GM18520 (cell line): ENCODE measurements around the gene KRT33B.

Experiments
- ATAC-seq: cut with Tn5 transposase; IDR thresholded peaks from one replicate; pipeline ENCODE4 v1.9.1; 2021; ENCODE audit not compliant: unreplicated experiment

KRT33B gene

DNA sequence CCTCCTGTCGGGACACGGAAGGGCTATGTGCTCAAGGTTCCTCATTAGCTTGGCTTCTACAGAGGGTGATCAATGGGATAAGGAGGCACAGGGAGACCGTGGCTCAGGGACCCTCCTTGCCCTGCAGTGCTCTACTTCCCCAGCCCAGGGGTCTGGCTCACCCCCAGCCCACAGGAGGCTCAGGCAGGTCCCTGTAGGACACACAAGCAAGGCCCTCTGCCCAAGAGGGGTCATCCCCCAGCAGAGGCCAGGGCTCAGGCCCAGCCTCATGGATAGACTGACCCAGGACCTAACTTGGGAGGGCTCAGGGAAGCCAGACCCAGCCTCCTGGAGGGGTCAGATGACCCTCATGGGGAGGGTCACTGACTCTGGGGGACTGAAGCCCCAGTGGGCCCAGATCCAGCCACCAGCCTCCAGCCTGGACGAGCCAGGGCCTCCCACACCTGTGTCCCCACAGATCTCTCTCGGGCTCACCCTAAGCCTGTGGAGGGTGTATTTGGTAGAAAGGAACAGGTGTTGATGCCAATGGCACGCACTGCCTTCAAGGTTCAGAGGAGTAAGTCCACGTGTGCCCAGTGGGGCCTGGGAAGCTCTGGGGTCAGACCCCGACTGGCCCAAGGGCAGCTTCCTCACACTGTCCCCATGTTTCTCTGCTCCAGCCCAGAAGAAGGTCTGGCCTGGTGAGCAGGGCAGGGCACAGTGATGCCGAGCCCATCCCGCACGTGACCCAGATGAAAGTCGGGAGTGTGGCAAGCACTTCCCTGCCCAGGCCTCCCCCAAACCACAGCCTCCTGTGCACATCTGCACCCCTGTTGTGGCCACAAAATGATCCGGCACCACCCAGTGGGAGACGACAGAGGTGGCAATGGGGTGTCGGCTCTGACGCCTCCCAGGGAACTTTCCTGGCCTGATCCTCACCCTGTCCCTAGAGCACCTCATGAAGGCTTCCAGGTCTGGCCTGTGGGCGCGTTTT, 43.2 kb downstream of the KRT33B start:
- ATAC-seq: no peak

DNA sequence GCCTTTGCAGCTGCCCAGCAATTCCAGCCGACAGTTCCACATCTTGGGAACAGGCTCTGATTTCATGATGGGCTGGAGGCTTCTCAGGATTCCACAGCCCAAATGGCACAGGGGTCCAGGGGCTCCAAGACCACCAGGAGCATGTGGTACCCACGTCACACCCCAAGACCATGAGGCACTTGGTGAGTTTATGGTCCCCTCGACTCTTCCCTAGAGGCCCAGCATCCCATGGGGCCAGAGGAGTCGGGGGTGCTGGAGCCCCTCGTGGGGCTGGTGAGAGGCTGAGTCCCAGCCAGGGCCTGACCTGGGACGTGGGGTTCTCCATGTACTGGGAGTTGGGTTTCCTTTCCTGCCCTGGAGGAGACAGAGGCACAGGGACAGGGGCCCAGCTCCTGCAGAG, 44.0 kb downstream of the KRT33B start:
- no peak for ATAC-seq

- no peak for ATAC-seq
Observed at GRCh38 chr17:41325126-41325525, 44.5 kb downstream of the KRT33B start.

- ATAC-seq: no peak
Observed at GRCh38 chr17:41324180-41325075, 45.2 kb downstream of the KRT33B start.

DNA sequence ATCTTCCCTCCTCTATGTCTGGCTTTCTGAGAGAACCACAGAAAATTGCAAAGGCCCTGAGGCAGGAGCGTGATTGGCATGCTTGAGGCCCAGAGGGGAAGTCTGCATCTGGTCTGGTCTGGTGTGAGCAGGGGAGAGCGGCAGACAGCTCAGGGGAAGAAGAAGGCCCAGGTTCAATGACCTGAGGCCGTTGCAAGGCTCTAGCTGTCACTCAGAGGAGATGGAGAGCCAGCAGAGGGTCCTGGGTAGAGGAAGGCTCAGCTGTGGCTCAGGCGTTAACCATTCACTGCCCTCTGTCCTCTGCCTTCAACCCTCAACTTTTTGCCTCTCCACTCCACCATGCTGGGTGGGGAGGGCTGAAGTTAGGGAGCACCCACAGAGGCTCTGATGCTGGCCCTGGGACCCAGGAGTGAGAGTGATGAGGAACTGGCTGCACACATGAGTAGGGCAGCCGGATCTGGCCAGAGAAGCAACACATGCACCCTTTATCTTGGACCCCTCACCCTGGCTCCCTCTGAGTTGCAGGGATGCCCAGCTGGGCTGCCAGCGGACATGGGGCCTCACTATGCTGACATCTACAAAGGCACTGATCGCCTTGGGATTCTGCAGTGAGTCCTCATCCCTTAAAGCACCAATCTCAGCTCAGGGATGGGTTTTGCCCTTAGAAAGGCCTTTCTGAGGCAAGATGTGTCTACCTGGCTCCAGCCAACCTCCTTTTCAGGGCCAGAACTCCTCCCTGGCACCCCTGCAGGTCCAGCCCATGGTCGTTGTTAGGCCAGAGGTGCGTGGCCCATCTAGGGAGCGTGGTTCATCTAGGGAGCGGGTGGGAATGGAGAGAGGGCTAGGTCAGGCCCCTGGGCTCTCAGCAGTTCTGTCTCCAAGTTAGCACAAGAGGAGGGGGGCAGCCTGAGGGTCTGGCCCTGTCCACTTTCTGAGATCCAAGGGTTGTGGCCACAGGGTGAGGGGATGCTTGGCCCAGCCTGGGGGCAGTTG, 46.4 kb downstream of the KRT33B start:
- ATAC-seq: no peak

GRCh38 chr17:41322094-41322902, 47.3 kb downstream of the KRT33B start:
- no peak for ATAC-seq

DNA sequence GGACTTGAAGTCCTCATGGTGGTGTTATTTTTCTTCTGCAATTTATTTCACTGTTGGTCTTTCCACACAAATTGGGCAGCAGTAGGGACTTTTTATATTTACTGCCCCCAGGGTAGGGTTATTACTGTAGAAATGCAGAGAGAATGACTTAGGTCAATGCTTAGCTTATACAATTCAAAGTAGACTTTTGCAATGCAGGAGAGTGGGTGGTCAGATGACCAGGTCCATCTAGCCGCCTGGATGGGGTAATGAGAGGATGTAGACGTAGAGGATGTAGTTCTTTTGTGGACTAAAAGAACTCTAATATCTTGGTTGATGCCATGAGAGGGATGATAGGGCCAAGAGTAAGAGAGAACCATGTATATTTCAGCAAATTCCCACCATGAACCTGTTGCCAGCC, 51.4 kb downstream of the KRT33B start:
- no peak for ATAC-seq

DNA sequence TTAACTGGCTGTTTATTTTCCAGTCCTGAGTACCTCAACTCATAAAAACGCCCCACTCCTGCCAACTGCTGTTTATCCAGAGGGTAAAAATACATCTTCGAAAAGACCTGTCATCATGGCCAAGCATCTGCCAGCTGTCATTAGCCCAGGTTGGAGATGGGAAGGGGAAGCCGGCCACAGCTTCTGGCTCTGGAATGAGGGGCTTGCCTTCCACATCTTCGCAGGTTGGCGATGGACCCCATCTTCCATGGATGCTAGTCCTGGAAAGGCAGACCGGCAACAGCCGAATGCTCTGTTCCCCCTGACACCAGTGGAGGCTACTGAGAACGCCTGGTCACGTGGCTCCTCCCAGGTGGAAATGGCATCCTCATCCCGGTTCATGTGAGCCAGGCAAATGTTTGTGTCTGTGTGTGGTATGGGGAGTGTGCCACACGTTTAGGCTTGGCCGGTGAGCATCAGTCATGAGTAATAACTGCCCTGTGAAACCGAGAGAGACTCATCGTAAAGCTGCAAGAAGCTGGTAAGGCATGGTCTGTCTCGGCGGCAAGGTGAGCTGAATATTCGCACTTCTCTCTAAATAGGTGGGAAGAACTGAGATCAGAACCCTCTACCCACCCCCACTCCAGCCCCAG, 53.7 kb downstream of the KRT33B start:
- ATAC-seq: no peak

DNA sequence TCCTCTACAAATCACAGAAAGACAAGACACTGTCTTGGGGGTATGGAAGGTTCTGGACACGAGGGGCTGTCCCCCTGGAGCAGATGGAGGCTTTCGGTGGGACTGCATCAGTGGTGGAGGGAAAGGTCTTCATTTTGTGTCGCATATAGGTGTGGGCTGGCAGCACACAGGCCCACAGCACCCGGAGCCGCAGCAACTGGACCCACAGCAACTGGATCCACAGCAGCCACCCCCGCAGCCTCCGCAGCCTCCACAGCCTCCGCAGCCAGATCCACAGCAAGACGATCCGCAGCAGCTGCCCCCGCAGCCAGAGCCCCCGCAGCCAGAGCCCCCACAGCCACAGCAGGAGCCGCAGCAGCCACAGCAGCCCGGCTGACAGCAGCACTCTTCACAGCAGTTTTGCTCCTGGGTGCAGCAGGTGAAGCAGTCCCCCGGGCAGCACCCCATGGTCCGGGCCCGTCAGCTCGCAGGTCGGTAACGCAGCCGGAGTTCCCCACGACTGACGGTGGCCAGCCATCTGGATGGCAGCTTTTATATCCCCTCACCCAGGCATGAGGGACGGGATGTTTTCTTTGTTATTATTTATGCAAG, 54.3 kb downstream of the KRT33B start, which contains the start of gene KRTAP17-1:
TSS of gene KRTAP17-1 (minus strand) at position 507 of the 591 bp plus-strand sequence. CDS start at position 447, 60 bp downstream.
- no peak for ATAC-seq
